IMR-90 (cell line): ENCODE measurements around the gene SGK2. TPM values are rescaled to one million over a fixed set of nuclear protein-coding genes. Genes with fewer than 3 reads are reported as not detected.

ENCODE experiments used
- ATAC-seq: fragments of 200-7000 bp; cut with Tn5 transposase; 2 replicates; pipeline ENCODE4 v1.9.1; 2020; ENCODE audit warnings: low read depth, mild to moderate bottlenecking, moderate library complexity
- BruUV-seq: library from RNA; stranded (reverse); fragments of 400-500 nt; replicated peaks from 2 replicates; lab custom pipeline; 2021; lab: Mats Ljungman, UMichigan
- CTCF ChIA-PET: fragments of 300-600 bp; formaldehyde crosslinking; extraction: SDS; loops from one replicate; lab custom pipeline; 2021; ENCODE audit warnings: antibody characterized with exemption; lab: Yijun Ruan, JAX
- POLR2A ChIA-PET: fragments of 300-600 bp; sonication (Branson Sonifier 250); formaldehyde crosslinking; loops from one replicate; lab custom pipeline; 2022; ENCODE audit warnings: antibody characterized with exemption; ENCODE audit not compliant: unreplicated experiment; lab: Charles Lee
- DNase-seq: peaks from one replicate; pipeline ENCODE4 v3.0.0; 2013
- H2AFZ ChIP-seq: replicated peaks from 2 replicates; pipeline ENCODE3; 2013; ENCODE audit warnings: low read length, mild to moderate bottlenecking; ENCODE audit not compliant: poor library complexity
- H2AK5ac ChIP-seq: 2 replicates; pipeline ENCODE4 v1.6.1; 2013; ENCODE audit warnings: low read depth, low read length, inconsistent platforms
- H2AK9ac ChIP-seq: replicated peaks from 2 replicates; pipeline ENCODE3; 2013; ENCODE audit warnings: mild to moderate bottlenecking, low read depth, low read length, moderate library complexity; ENCODE audit not compliant: poor library complexity
- H2BK120ac ChIP-seq: 2 replicates; pipeline ENCODE4 v1.6.1; 2013; ENCODE audit warnings: low read depth, low read length, inconsistent platforms
- H2BK15ac ChIP-seq: 3 replicates; pipeline ENCODE4 v1.6.1; 2013; ENCODE audit warnings: low read depth, low read length, inconsistent platforms
- H2BK20ac ChIP-seq: 2 replicates; pipeline ENCODE4 v1.6.1; 2013; ENCODE audit warnings: low read depth, mild to moderate bottlenecking, inconsistent platforms, low read length, moderate library complexity
- H2BK5ac ChIP-seq: 2 replicates; pipeline ENCODE4 v1.6.1; 2013; ENCODE audit warnings: mild to moderate bottlenecking, low read depth, low read length, inconsistent platforms; ENCODE audit not compliant: poor library complexity, severe bottlenecking
- H3K14ac ChIP-seq: replicated peaks from 2 replicates; pipeline ENCODE4 v1.6.1; 2013; ENCODE audit warnings: low read depth, low read length, inconsistent platforms
- H3K18ac ChIP-seq: 2 replicates; pipeline ENCODE4 v1.6.1; 2013; ENCODE audit warnings: low read depth, low read length, control low read depth
- H3K23ac ChIP-seq: 2 replicates; pipeline ENCODE4 v1.6.1; 2013; ENCODE audit warnings: low read depth, low read length, inconsistent platforms
- H3K27ac ChIP-seq: 2 replicates; pipeline ENCODE4 v1.5.1; 2013; ENCODE audit warnings: mild to moderate bottlenecking, control low read depth, low read length; ENCODE audit not compliant: insufficient read depth
- H3K27me3 ChIP-seq: 2 replicates; pipeline ENCODE4 v1.6.1; 2013; ENCODE audit warnings: low read length; ENCODE audit not compliant: control insufficient read depth, insufficient read depth
- H3K36me3 ChIP-seq: 2 replicates; pipeline ENCODE4 v1.6.1; 2013; ENCODE audit warnings: low read length, mixed read lengths; ENCODE audit not compliant: control insufficient read depth, insufficient read depth
- H3K4ac ChIP-seq: 2 replicates; pipeline ENCODE4 v1.6.1; 2013; ENCODE audit warnings: low read depth, low read length, inconsistent platforms
- H3K4me1 ChIP-seq: 2 replicates; pipeline ENCODE4 v1.6.1; 2013; ENCODE audit warnings: low read length, mixed read lengths; ENCODE audit not compliant: control insufficient read depth, insufficient read depth
- H3K4me2 ChIP-seq: 2 replicates; pipeline ENCODE4 v1.6.1; 2013; ENCODE audit warnings: low read depth, mild to moderate bottlenecking, control low read depth, low read length, moderate library complexity
- H3K4me3 ChIP-seq: 2 replicates; pipeline ENCODE4 v1.5.1; 2013; ENCODE audit warnings: low read depth, mild to moderate bottlenecking, control low read depth, low read length, moderate library complexity; ENCODE audit not compliant: insufficient read depth
- H3K56ac ChIP-seq: 2 replicates; pipeline ENCODE4 v1.6.1; 2013; ENCODE audit warnings: low read length, inconsistent platforms; ENCODE audit not compliant: insufficient read depth; ENCODE audit errors: extremely low read depth
- H3K79me1 ChIP-seq, 2 experiments: 2 replicates each; pipeline ENCODE4 v1.6.1; 2013; ENCODE audit warnings: low read length in 2 of 2, inconsistent platforms in 1 of 2, low read depth in 1 of 2
- H3K9ac ChIP-seq: 2 replicates; pipeline ENCODE4 v1.6.1; 2013; ENCODE audit warnings: low read depth, low read length, control low read depth
- H3K9me1 ChIP-seq: 2 replicates; pipeline ENCODE4 v1.6.1; 2013; ENCODE audit warnings: low read length, inconsistent platforms; ENCODE audit not compliant: insufficient read depth
- H3K9me3 ChIP-seq: 2 replicates; pipeline ENCODE4 v1.6.1; 2013; ENCODE audit warnings: low read length; ENCODE audit not compliant: control insufficient read depth, insufficient read depth
- H4K20me1 ChIP-seq: 2 replicates; pipeline ENCODE4 v1.6.1; 2013; ENCODE audit warnings: low read length, inconsistent platforms; ENCODE audit not compliant: insufficient read depth
- H4K5ac ChIP-seq: 2 replicates; pipeline ENCODE4 v1.6.1; 2013; ENCODE audit warnings: mild to moderate bottlenecking, low read depth, low read length, control low read depth
- H4K8ac ChIP-seq, 2 experiments: 2 replicates each; pipeline ENCODE4 v1.6.1; 2013; ENCODE audit warnings: low read depth in 2 of 2, low read length in 2 of 2, control low read depth in 1 of 2, inconsistent platforms in 1 of 2
- H4K91ac ChIP-seq: 2 replicates; pipeline ENCODE4 v1.6.1; 2013; ENCODE audit warnings: low read depth, low read length, inconsistent platforms; ENCODE audit not compliant: insufficient read depth
- CHD1 ChIP-seq: IDR thresholded peaks from 2 replicates; pipeline ENCODE4 v1.6.1; 2012; ENCODE audit warnings: low read depth, low read length, improper control_type of control experiment
- MAZ ChIP-seq: IDR thresholded peaks from 2 replicates; pipeline ENCODE4 v1.6.1; 2012; ENCODE audit warnings: low read depth, mild to moderate bottlenecking, low read length, improper control_type of control experiment, moderate library complexity, borderline replicate concordance
- WGBS, 2 experiments: methylation state at CpG; one replicate each; pipeline versions ENCODE4 v1.1.5 to v1.1.7; 2013; ENCODE audit warnings: missing lambda C conversion rate in 2 of 2; ENCODE audit not compliant: insufficient read length in 1 of 2; ENCODE audit errors: extremely low coverage in 2 of 2; 5-methylcytosine and 5-hydroxymethylcytosine counted together
- dilution Hi-C: fragments of 300-500 bp; cut with HindIII; formaldehyde crosslinking; loops from one replicate; pipeline ENCODE4 v1.14.3; 2018; ENCODE audit warnings: low sequenced_read_pairs; ENCODE audit not compliant: unreplicated experiment
- in situ Hi-C: fragments of 300-500 bp; cut with MboI; formaldehyde crosslinking; loops from 3 replicates; pipeline ENCODE4 v1.14.3; 2019; ENCODE audit warnings: low sequenced_read_pairs, inconsistent platforms, mixed read lengths
- intact Hi-C: fragments of 100-400 bp; cut with micrococcal nuclease; formaldehyde crosslinking; loops from 2 replicates; pipeline ENCODE4 v1.10.0; 2022
- polyA plus RNA-seq, 3 experiments: library from polyadenylated mRNA; depleted of rRNA; stranded (reverse); fragments of >200 nt; gene quantifications; 2 replicates each; pipeline ENCODE4 v1.2.3, GENCODE V29; 2012; ENCODE audit warnings: low replicate concordance in 1 of 3
- total RNA-seq: library from RNA; depleted of rRNA; stranded (reverse); fragments of >200 nt; gene quantifications from 2 replicates; pipeline ENCODE4 v1.2.3, GENCODE V29; 2012

Gene SGK2
- total and polyA plus RNA-seq, 2 of the 4 experiments (the other 2 are of a cell fraction): under 0.01 to 0.10 TPM

GRCh38 chr20:43579861-43580793 lies 21.3 kb downstream of the SGK2 start:
- TF ChIP-seq MAZ (no peak), CHD1 (no peak)
- Histone ChIP-seq H2AFZ (no peak overlapping the region), H2BK120ac (no peak overlapping the region), H3K9me3 (no peaks in the 10 kb centered on the region), H4K20me1 (no peaks in the 10 kb centered on the region), H3K79me1 (no peaks in the 10 kb centered on the region), H3K4ac (no peak overlapping the region), H3K18ac (no peak overlapping the region), H3K14ac (no peak overlapping the region), H2AK9ac (no peak overlapping the region), H4K91ac (no peak overlapping the region), H3K4me1 (peaks cover 6% of the 10 kb centered on the region), H2BK15ac (no peak overlapping the region), H4K8ac (no peak overlapping the region), H3K36me3 (no peaks in the 10 kb centered on the region), H3K4me3 (no peak overlapping the region), H2BK5ac (no peak overlapping the region), H3K27ac (no peak overlapping the region), H3K9ac (no peak overlapping the region), H2AK5ac (no peak overlapping the region), H4K5ac (no peak overlapping the region), H3K56ac (no peak overlapping the region), H3K23ac (no peak overlapping the region), H3K9me1 (peaks cover 5% of the 10 kb centered on the region), H3K27me3 (peaks cover 3% of the 10 kb centered on the region), H2BK20ac (no peak overlapping the region), H3K4me2 (no peak overlapping the region)
- intact Hi-C loops (no loop called here), dilution Hi-C loops (no loop called here), in situ Hi-C loops (no loop called here)
- WGBS, 2 experiments: 100% methylated on average over 1 of the region's 7 CpGs; no CpG with 5 or more reads in 1 of the 2 experiments
- ChIA-PET POLR2A (no interaction called here), CTCF (no interaction called here)
- DNase-seq: no peak
- BruUV-seq: no TSS peak
- ATAC-seq: no peak
